ENCODE results near the gene PAQR5.

DNA sequence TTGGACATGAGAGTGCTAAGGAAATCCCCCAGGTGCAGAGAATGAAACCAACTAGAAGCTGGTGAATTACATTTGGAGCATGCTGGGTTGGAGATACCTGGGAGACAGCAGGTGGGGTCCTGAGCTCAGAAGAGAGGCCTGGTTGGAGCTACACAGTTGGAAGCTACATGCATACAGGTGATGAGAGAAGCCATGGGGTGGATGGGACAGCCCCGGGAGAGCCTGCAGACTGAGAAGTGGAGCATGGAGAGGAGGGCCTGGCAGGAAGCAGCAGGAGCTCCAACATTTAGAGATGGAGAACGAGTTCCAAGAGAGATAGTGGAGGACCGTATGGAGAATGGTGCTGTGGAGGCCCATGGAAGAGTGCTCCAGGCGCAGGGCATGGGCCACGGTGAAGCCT is 10.2 kb downstream of the PAQR5 start:
- TF ChIP-seq, protein P1, sequence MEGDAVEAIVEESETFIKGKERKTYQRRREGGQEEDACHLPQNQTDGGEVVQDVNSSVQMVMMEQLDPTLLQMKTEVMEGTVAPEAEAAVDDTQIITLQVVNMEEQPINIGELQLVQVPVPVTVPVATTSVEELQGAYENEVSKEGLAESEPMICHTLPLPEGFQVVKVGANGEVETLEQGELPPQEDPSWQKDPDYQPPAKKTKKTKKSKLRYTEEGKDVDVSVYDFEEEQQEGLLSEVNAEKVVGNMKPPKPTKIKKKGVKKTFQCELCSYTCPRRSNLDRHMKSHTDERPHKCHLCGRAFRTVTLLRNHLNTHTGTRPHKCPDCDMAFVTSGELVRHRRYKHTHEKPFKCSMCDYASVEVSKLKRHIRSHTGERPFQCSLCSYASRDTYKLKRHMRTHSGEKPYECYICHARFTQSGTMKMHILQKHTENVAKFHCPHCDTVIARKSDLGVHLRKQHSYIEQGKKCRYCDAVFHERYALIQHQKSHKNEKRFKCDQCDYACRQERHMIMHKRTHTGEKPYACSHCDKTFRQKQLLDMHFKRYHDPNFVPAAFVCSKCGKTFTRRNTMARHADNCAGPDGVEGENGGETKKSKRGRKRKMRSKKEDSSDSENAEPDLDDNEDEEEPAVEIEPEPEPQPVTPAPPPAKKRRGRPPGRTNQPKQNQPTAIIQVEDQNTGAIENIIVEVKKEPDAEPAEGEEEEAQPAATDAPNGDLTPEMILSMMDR (IDR thresholded peaks at IDR 0.05; ENCODE audit: borderline replicate concordance, extremely low read depth, low read length, poor library complexity, severe bottlenecking), result no peak
- TF ChIP-seq EZH2 (IDR thresholded peaks at IDR 0.05; ENCODE audit: borderline replicate concordance, low read depth, low read length, severe bottlenecking), result no peak

Measured in DND-41 (cell line).